ENCODE data around the gene FKBP7. TPM values are rescaled to one million over a fixed set of nuclear protein-coding genes. Genes with fewer than 3 reads are reported as not detected.
A peak's percentile ranks its signal among the peaks of the same experiment; 100 is the strongest.

Gene FKBP7
- total and polyA plus RNA-seq, 2 of the 13 experiments (the other 11 are each of a cell fraction or from before 2014, with no cell fraction given) = 12.4 to 14.8 TPM

GRCh38 chr2:178478439-178479274, at the start of gene FKBP7 (continued):
- TF ChIP-seq ZNF746 (CRISPR knock-in tag; IDR thresholded peaks at IDR 0.05) = peak; percentile 17; the same call in 1 of the 2 replicates
- TF ChIP-seq PLSCR1 (CRISPR knock-in tag; IDR thresholded peaks at IDR 0.05; ENCODE audit: borderline replicate concordance) = no peak
- TF ChIP-seq, protein P1, sequence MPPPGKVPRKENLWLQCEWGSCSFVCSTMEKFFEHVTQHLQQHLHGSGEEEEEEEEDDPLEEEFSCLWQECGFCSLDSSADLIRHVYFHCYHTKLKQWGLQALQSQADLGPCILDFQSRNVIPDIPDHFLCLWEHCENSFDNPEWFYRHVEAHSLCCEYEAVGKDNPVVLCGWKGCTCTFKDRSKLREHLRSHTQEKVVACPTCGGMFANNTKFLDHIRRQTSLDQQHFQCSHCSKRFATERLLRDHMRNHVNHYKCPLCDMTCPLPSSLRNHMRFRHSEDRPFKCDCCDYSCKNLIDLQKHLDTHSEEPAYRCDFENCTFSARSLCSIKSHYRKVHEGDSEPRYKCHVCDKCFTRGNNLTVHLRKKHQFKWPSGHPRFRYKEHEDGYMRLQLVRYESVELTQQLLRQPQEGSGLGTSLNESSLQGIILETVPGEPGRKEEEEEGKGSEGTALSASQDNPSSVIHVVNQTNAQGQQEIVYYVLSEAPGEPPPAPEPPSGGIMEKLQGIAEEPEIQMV (CRISPR knock-in tag; IDR thresholded peaks at IDR 0.05; ENCODE audit: low read depth) = 0 out of 2 replicates have a peak, but pooled peaks have one; percentile 48
- TF ChIP-seq ZNF383 (CRISPR knock-in tag; IDR thresholded peaks at IDR 0.05; ENCODE audit: borderline replicate concordance) = 0 out of 2 replicates have a peak, but pooled peaks have one; percentile 35
- no peak for TF ChIP-seq RBM39 (IDR thresholded peaks at IDR 0.05; ENCODE audit: low read depth, low read length, poor library complexity, severe bottlenecking)
- no peak for TF ChIP-seq ZNF234 (CRISPR knock-in tag; conservative IDR thresholded peaks at IDR 0.05)
- TF ChIP-seq, protein P2, sequence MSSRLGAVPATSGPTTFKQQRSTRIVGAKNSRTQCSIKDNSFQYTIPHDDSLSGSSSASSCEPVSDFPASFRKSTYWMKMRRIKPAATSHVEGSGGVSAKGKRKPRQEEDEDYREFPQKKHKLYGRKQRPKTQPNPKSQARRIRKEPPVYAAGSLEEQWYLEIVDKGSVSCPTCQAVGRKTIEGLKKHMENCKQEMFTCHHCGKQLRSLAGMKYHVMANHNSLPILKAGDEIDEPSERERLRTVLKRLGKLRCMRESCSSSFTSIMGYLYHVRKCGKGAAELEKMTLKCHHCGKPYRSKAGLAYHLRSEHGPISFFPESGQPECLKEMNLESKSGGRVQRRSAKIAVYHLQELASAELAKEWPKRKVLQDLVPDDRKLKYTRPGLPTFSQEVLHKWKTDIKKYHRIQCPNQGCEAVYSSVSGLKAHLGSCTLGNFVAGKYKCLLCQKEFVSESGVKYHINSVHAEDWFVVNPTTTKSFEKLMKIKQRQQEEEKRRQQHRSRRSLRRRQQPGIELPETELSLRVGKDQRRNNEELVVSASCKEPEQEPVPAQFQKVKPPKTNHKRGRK (CRISPR knock-in tag; IDR thresholded peaks at IDR 0.05) = no peak
- no peak for TF ChIP-seq SIX1 (CRISPR knock-in tag; IDR thresholded peaks at IDR 0.05; ENCODE audit: borderline replicate concordance)
- 0 out of 2 replicates have a peak, but pooled peaks have one; percentile 19 for TF ChIP-seq NFIC (IDR thresholded peaks at IDR 0.05; ENCODE audit: low read length)
- TF ChIP-seq NFATC3 (CRISPR knock-in tag; IDR thresholded peaks at IDR 0.05) = 0 out of 2 replicates have a peak, but pooled peaks have one; percentile 14
- peak; percentile 9 for TF ChIP-seq CBX1 (IDR thresholded peaks at IDR 0.05; ENCODE audit: low read depth)
- TF ChIP-seq IRF2 (CRISPR knock-in tag; IDR thresholded peaks at IDR 0.05) = peak; percentile 79; the same call in 1 of the 2 replicates
- TF ChIP-seq ETV5 (CRISPR knock-in tag; IDR thresholded peaks at IDR 0.05; ENCODE audit: borderline replicate concordance) = peak; percentile 60; the same call in 1 of the 2 replicates
- no peak for TF ChIP-seq U2AF1 (optimal IDR thresholded peaks at IDR 0.05; ENCODE audit: low read depth, low read length)
- TF ChIP-seq, protein P3, sequence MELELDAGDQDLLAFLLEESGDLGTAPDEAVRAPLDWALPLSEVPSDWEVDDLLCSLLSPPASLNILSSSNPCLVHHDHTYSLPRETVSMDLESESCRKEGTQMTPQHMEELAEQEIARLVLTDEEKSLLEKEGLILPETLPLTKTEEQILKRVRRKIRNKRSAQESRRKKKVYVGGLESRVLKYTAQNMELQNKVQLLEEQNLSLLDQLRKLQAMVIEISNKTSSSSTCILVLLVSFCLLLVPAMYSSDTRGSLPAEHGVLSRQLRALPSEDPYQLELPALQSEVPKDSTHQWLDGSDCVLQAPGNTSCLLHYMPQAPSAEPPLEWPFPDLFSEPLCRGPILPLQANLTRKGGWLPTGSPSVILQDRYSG (CRISPR knock-in tag; IDR thresholded peaks at IDR 0.05) = peak; percentile 90; the same call in 1 of the 2 replicates
- peak; percentile 56; the same call in 1 of the 2 replicates for TF ChIP-seq SSRP1 (CRISPR knock-in tag; IDR thresholded peaks at IDR 0.05)
- TF ChIP-seq PAF1 (CRISPR knock-in tag; IDR thresholded peaks at IDR 0.05) = no peak
- no peak for TF ChIP-seq ZNF3 (CRISPR knock-in tag; IDR thresholded peaks at IDR 0.05)
- peak; percentile 78; the same call in 1 of the 2 replicates for TF ChIP-seq MEIS2 (CRISPR knock-in tag; IDR thresholded peaks at IDR 0.05)
- no peak for TF ChIP-seq ZNF841 (CRISPR knock-in tag; IDR thresholded peaks at IDR 0.05; ENCODE audit: borderline replicate concordance)
- TF ChIP-seq, protein P4, sequence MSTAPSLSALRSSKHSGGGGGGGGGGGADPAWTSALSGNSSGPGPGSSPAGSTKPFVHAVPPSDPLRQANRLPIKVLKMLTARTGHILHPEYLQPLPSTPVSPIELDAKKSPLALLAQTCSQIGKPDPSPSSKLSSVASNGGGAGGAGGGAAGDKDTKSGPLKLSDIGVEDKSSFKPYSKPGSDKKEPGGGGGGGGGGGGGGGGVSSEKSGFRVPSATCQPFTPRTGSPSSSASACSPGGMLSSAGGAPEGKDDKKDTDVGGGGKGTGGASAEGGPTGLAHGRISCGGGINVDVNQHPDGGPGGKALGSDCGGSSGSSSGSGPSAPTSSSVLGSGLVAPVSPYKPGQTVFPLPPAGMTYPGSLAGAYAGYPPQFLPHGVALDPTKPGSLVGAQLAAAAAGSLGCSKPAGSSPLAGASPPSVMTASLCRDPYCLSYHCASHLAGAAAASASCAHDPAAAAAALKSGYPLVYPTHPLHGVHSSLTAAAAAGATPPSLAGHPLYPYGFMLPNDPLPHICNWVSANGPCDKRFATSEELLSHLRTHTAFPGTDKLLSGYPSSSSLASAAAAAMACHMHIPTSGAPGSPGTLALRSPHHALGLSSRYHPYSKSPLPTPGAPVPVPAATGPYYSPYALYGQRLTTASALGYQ (CRISPR knock-in tag; IDR thresholded peaks at IDR 0.05) = peak; percentile 55; the same call in 1 of the 2 replicates
- no peak for TF ChIP-seq TBX3 (IDR thresholded peaks at IDR 0.05; ENCODE audit: borderline replicate concordance)
- TF ChIP-seq ZNF30 (CRISPR knock-in tag; IDR thresholded peaks at IDR 0.05) = no peak
